Kidney (tissue), 14 donors: ENCODE measurements around the gene WDTC1. TPM values are rescaled to one million over a fixed set of nuclear protein-coding genes. Genes with fewer than 3 reads are reported as not detected.

Source experiments
- DNase-seq, 5 donors: peaks; one replicate each; pipeline ENCODE4 v3.0.0-alpha.2; 2013 to 2020
- FAIRE-seq: peaks from 2 replicates; lab custom pipeline; 2012; peaks lifted over from hg19 to GRCh38; lab: Jason Lieb, UNC
- H3K27ac ChIP-seq, 2 donors: one replicate each; pipeline ENCODE4 v1.7.0; 2013; ENCODE audit warnings: low read depth in 2 of 2, low read length in 2 of 2, inconsistent platforms in 1 of 2
- H3K27me3 ChIP-seq: one replicate; pipeline ENCODE4 v1.7.1; 2013; ENCODE audit warnings: low read length, inconsistent platforms; ENCODE audit not compliant: control insufficient read depth, insufficient read depth
- H3K36me3 ChIP-seq, 3 donors: one replicate each; pipeline versions ENCODE4 v1.7.0 to v1.7.1; 2013; ENCODE audit warnings: low read length in 3 of 3, control low read depth in 1 of 3, inconsistent platforms in 1 of 3; ENCODE audit not compliant: insufficient read depth in 3 of 3, control insufficient read depth in 2 of 3
- H3K4me1 ChIP-seq, 3 donors: one replicate each; pipeline versions ENCODE4 v1.7.0 to v1.7.1; 2013; ENCODE audit warnings: low read length in 3 of 3, inconsistent platforms in 1 of 3, low read depth in 1 of 3; ENCODE audit not compliant: control insufficient read depth in 2 of 3, insufficient read depth in 2 of 3
- H3K4me3 ChIP-seq, 3 donors: one replicate each; pipeline versions ENCODE4 v1.7.0 to v1.8.1; 2013; ENCODE audit warnings: low read length in 3 of 3, control low read depth in 1 of 3, inconsistent platforms in 1 of 3
- H3K9ac ChIP-seq, 3 donors: one replicate each; pipeline versions ENCODE4 v1.7.0 to v1.7.1; 2013; ENCODE audit warnings: low read length in 3 of 3, control low read depth in 1 of 3, inconsistent platforms in 1 of 3
- H3K9me3 ChIP-seq, 3 donors: one replicate each; pipeline versions ENCODE4 v1.7.0 to v1.7.1; 2013; ENCODE audit warnings: low read length in 3 of 3, control low read depth in 1 of 3, inconsistent platforms in 1 of 3; ENCODE audit not compliant: control insufficient read depth in 2 of 3, insufficient read depth in 1 of 3
- intact Hi-C: fragments of 100-400 bp; cut with DNase I; formaldehyde crosslinking; loops from one replicate; pipeline ENCODE4 v1.11.1; 2022
- polyA plus RNA-seq: library from polyadenylated mRNA; stranded (reverse); fragments of 350-450 nt; fragmentation: Illumina TruSeq; extraction: RNeasy Lipid Tissue Mini Kit (QIAGEN cat#74804); gene quantifications from one replicate; pipeline ENCODE4 v1.2.3, GENCODE V29; 2014; ENCODE audit warnings: low read depth, low replicate concordance; ENCODE audit not compliant: insufficient read depth
- total RNA-seq: library from RNA; stranded (reverse); fragmentation: NEBNext Ultra II Directional; extraction: Animal tissue kit (Norgen Biotek cat#: 25700); gene quantifications from one replicate; pipeline ENCODE4 v1.2.1, GENCODE V29; 2021
- TF ChIP-seq, protein P1 (sequence below): IDR thresholded peaks from 3 replicates; pipeline ENCODE4 v1.5.1; 2012; ENCODE audit warnings: mild to moderate bottlenecking, moderate library complexity, borderline replicate concordance; ENCODE audit not compliant: insufficient read depth; ENCODE audit errors: extremely low read depth
- donor health status: control.
- donor health status: control.
- donor health status: control.
- donor health status: control.
- donor health status: control.
- donor health status: DM: yes; HTN: yes; CAD: no.
- donor health status: Normal renal cell carcinoma (clear cell type).

The WDTC1 gene
- total and polyA plus RNA-seq, 2 donors from 2014 or later: 23.7 to 42.2 TPM

DNA sequence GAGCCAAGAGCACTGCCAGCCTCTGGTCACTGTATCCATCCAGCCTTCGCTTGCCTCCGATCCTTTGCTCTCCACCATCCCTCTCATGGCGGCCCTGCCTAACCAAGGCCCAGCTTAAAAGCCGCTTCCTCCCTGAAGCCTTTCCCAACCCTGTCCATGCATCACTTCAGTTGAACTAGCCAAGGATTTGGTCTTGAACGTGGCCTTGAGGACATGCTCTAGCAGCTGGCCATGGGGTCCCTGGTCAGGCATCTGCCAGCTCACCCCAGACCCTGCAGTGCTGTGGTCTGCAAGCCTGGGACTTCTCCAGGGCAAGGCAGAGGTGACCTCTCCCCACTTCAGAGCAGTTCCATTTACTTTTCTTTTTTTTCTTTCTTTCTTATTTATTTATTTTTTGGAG lies 102.3 kb downstream of the WDTC1 start:
- H3K27ac ChIP-seq: no peak overlapping the region
- peaks cover 5 to 36% (median 20%) of the 10 kb centered on the region in 3 donors for H3K36me3 ChIP-seq
- no peaks in the 10 kb centered on the region for H3K27me3 ChIP-seq
- no peak overlapping the region for H3K9ac ChIP-seq
- H3K4me3 ChIP-seq: no peak overlapping the region
- H3K9me3 ChIP-seq: no peaks in the 10 kb centered on the region
- TF ChIP-seq, protein P1, sequence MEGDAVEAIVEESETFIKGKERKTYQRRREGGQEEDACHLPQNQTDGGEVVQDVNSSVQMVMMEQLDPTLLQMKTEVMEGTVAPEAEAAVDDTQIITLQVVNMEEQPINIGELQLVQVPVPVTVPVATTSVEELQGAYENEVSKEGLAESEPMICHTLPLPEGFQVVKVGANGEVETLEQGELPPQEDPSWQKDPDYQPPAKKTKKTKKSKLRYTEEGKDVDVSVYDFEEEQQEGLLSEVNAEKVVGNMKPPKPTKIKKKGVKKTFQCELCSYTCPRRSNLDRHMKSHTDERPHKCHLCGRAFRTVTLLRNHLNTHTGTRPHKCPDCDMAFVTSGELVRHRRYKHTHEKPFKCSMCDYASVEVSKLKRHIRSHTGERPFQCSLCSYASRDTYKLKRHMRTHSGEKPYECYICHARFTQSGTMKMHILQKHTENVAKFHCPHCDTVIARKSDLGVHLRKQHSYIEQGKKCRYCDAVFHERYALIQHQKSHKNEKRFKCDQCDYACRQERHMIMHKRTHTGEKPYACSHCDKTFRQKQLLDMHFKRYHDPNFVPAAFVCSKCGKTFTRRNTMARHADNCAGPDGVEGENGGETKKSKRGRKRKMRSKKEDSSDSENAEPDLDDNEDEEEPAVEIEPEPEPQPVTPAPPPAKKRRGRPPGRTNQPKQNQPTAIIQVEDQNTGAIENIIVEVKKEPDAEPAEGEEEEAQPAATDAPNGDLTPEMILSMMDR: no peak
- intact Hi-C loops: no loop called here
- H3K4me1 ChIP-seq: no peaks in the 10 kb centered on the region
- peak in 1 of 5 donors; percentile 32 for DNase-seq
- no peak for FAIRE-seq

DNA sequence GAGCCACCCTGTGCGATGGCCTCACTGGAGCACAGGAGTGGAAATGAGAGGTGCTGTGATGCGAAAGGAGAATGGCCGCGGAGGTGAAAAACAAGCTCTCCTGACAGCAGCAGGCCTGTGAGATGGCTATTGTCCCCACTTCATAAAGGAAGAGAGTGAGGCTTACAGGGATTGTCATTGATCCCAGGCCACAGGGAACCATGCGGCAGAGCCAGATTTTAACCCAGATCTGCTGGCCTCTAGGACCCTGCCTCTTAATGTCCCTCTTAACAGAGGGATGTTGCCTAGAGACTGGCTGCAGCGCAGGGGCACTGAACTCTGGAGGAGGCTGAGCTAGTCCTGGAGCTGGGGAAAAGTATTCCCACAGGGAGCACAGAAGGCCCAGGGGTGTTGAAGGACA lies 104.3 kb downstream of the WDTC1 start:
- TF ChIP-seq, protein P1: no peak
- H3K9ac ChIP-seq: no peak overlapping the region
- DNase-seq (no peak), FAIRE-seq (no peak)
- peaks cover 0 to 2% (median 0%) of the 10 kb centered on the region in 3 donors for H3K4me1 ChIP-seq
- H3K27ac ChIP-seq: no peak overlapping the region
- H3K27me3 ChIP-seq: no peaks in the 10 kb centered on the region
- H3K4me3 ChIP-seq: no peak overlapping the region
- intact Hi-C loops: no loop called here
- peaks cover 2 to 17% (median 15%) of the 10 kb centered on the region in 3 donors for H3K36me3 ChIP-seq
- no peaks in the 10 kb centered on the region for H3K9me3 ChIP-seq

DNA sequence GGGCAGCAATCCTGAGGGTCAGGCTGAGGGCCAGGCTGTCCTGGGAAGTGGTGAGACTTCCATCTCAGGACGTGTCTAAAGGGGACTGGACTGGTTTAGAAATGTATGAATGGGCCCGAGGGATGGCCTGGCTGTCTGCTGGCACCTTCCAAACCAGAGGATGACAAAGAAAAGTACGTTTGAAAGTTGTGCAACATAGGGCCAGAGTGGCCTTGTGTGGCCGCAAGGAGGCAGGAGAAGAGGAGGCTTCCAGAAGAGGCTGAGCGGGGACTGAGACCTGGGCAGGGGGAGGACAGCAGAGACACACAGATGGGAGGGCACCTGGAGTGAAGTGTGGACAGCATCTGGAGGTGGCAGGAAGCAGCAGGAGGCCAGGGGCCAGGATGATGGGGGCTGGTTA lies 104.8 kb downstream of the WDTC1 start:
- TF ChIP-seq, protein P1: no peak
- intact Hi-C loops: no loop called here
- FAIRE-seq: no peak

More for the DNA sequence above, 104.8 kb downstream of the WDTC1 start:
- no peak overlapping the region for H3K27ac ChIP-seq
- H3K4me3 ChIP-seq: no peak overlapping the region
- peak in 1 of 5 donors; percentile 49 for DNase-seq
- H3K9ac ChIP-seq: no peak overlapping the region
- peaks cover 0 to 2% (median 0%) of the 10 kb centered on the region in 3 donors for H3K4me1 ChIP-seq
- H3K9me3 ChIP-seq: no peaks in the 10 kb centered on the region
- no peaks in the 10 kb centered on the region for H3K27me3 ChIP-seq
- H3K36me3 ChIP-seq: peaks cover 0 to 13% (median 11%) of the 10 kb centered on the region in 3 donors
